NCI-H446 treated with DMSO at 0.1 percent for 48 hours (cell line): Measurements from ENCODE around the gene TCOF1.

Source experiments
- DNase-seq: peaks from one replicate; lab custom pipeline; 2025; lab: John Stamatoyannopoulos, UW

TCOF1 gene

GRCh38 chr5:150391064-150391834, 33.8 kb downstream of the TCOF1 start:
- no peak for DNase-seq

GRCh38 chr5:150391986-150392385, 34.5 kb downstream of the TCOF1 start:
- DNase-seq = no peak

- DNase-seq = no peak
Measured at GRCh38 chr5:150392680-150393079, 35.2 kb downstream of the TCOF1 start.

- no peak for DNase-seq
Measured at GRCh38 chr5:150393096-150393645, 35.7 kb downstream of the TCOF1 start.

GRCh38 chr5:150394131-150394530, 36.6 kb downstream of the TCOF1 start:
- DNase-seq = no peak

- DNase-seq = no peak
Measured at GRCh38 chr5:150394912-150395687, 37.6 kb downstream of the TCOF1 start.

- DNase-seq = no peak
Measured at GRCh38 chr5:150395688-150395975, 38.1 kb downstream of the TCOF1 start.

GRCh38 chr5:150396267-150396666, 38.8 kb downstream of the TCOF1 start:
- no peak for DNase-seq

GRCh38 chr5:150397146-150397781, 39.8 kb downstream of the TCOF1 start:
- DNase-seq = no peak

GRCh38 chr5:150397782-150398721, 40.6 kb downstream of the TCOF1 start:
- DNase-seq = no peak

- DNase-seq = no peak
Measured at GRCh38 chr5:150398722-150399523, 41.4 kb downstream of the TCOF1 start.

- no peak for DNase-seq
Measured at GRCh38 chr5:150399524-150400211, 42.2 kb downstream of the TCOF1 start.

- no peak for DNase-seq
Measured at GRCh38 chr5:150400316-150401075, 43.0 kb downstream of the TCOF1 start.

- no peak for DNase-seq
Measured at GRCh38 chr5:150401076-150401375, 43.5 kb downstream of the TCOF1 start.

- no peak for DNase-seq
Measured at GRCh38 chr5:150401376-150402228, 44.1 kb downstream of the TCOF1 start.

GRCh38 chr5:150402229-150402773, 44.8 kb downstream of the TCOF1 start:
- DNase-seq = no peak

- no peak for DNase-seq
Measured at GRCh38 chr5:150402901-150403342, 45.4 kb downstream of the TCOF1 start.

- DNase-seq = no peak
Measured at GRCh38 chr5:150404121-150404520, 46.6 kb downstream of the TCOF1 start.
